Stimulated activated CD8-positive, alpha-beta memory T cell treated with anti-CD3 and anti-CD28 coated beads, Interleukin-12 subunit alpha, Interleukin-12 subunit beta, amount 100 ng/mL, for 24 hours (primary cell): ENCODE measurements around the gene MEP1A.
"Not testable (repeated sequence)": the region's sequence is repeated elsewhere in the genome, so short reads cannot be mapped to it uniquely, and the experiment has no call there.

Experiments
- DNase-seq: peaks from one replicate; pipeline ENCODE4 v3.0.0-alpha.2; 2020; ENCODE audit errors: extremely low read depth

MEP1A gene

GRCh38 chr6:46793138-46793537 lies at the start of gene MEP1A:
TSS of gene MEP1A (plus strand) at chr6:46793389. CDS start at chr6:46793399, 10 bp downstream.
- no peak for DNase-seq

- DNase-seq: no peak
These were observed 49.6 kb upstream of the MEP1A start for GRCh38 chr6:46743425-46744158.

GRCh38 chr6:46744159-46744725 lies 48.9 kb upstream of the MEP1A start:
- DNase-seq: not testable (repeated sequence)

GRCh38 chr6:46745973-46746372 lies 47.2 kb upstream of the MEP1A start:
- DNase-seq: no peak

- no peak for DNase-seq
These were observed 46.5 kb upstream of the MEP1A start, which contains the start of gene ANKRD66 for GRCh38 chr6:46746696-46747095. TSS of gene ANKRD66 (plus strand) at chr6:46746933. CDS start at chr6:46751949, 5,016 bp downstream.

GRCh38 chr6:46748940-46749503 lies 44.2 kb upstream of the MEP1A start:
- DNase-seq: no peak

GRCh38 chr6:46749731-46750130 lies 43.5 kb upstream of the MEP1A start:
- no peak for DNase-seq

GRCh38 chr6:46751658-46752057 lies 41.5 kb upstream of the MEP1A start:
- no peak for DNase-seq

- no peak for DNase-seq
These were observed 37.3 kb upstream of the MEP1A start for GRCh38 chr6:46755865-46756264.

GRCh38 chr6:46756469-46757213 lies 36.5 kb upstream of the MEP1A start:
- no peak for DNase-seq

GRCh38 chr6:46757214-46757596 lies 36.0 kb upstream of the MEP1A start:
- no peak for DNase-seq

- no peak for DNase-seq
These were observed 34.0 kb upstream of the MEP1A start for GRCh38 chr6:46758960-46759753.

- DNase-seq: no peak
These were observed 32.3 kb upstream of the MEP1A start for GRCh38 chr6:46760925-46761324.

GRCh38 chr6:46763466-46763865 lies 29.7 kb upstream of the MEP1A start:
- no peak for DNase-seq

GRCh38 chr6:46764280-46764679 lies 28.9 kb upstream of the MEP1A start:
- not testable (repeated sequence) for DNase-seq

GRCh38 chr6:46764961-46765360 lies 28.2 kb upstream of the MEP1A start:
- DNase-seq: no peak

- no peak for DNase-seq
These were observed 21.2 kb upstream of the MEP1A start for GRCh38 chr6:46772016-46772415.

GRCh38 chr6:46772762-46773161 lies 20.4 kb upstream of the MEP1A start:
- DNase-seq: no peak

GRCh38 chr6:46773201-46773855 lies 19.9 kb upstream of the MEP1A start:
- DNase-seq: no peak

GRCh38 chr6:46774736-46775135 lies 18.5 kb upstream of the MEP1A start:
- DNase-seq: not testable (repeated sequence)

GRCh38 chr6:46776070-46776712 lies 17.0 kb upstream of the MEP1A start:
- DNase-seq: no peak
